H7 (cell line): ENCODE results near the gene SNRNP70. TPM values are rescaled to one million over a fixed set of nuclear protein-coding genes. Genes with fewer than 3 reads are reported as not detected.

Experiments
- total RNA-seq: library from RNA; depleted of rRNA; stranded (reverse); fragments of >200 nt; shearing (Covaris generic); gene quantifications from 2 replicates; pipeline ENCODE4 v1.2.3, GENCODE V29; 2014; rRNA removed

The SNRNP70 gene
- total RNA-seq, 1 experiment from 2014 or later, result 397 TPM

Other genes starting within 250 kb of the SNRNP70 start
- 9.9 and 18.0 TPM in 2 replicates for gene HSD17B14, start 249.0 kb upstream of the SNRNP70 start, total RNA-seq
- 20.6 and 25.6 TPM in 2 replicates for gene PLEKHA4, start 216.8 kb upstream of the SNRNP70 start, total RNA-seq
- 20.3 and 21.6 TPM in 2 replicates for gene PPP1R15A, start 213.0 kb upstream of the SNRNP70 start, total RNA-seq
- 0.52 and 1.1 TPM in 2 replicates for gene TULP2, start 186.7 kb upstream of the SNRNP70 start, total RNA-seq
- gene NUCB1, start 185.1 kb upstream of the SNRNP70 start, total RNA-seq, result 173 and 203 TPM in 2 replicates
- not detected in 2 replicates for gene DHDH, start 151.8 kb upstream of the SNRNP70 start, total RNA-seq
- gene BAX, start 130.6 kb upstream of the SNRNP70 start, total RNA-seq, result 57.8 and 72.6 TPM in 2 replicates
- 2,437 and 3,282 TPM in 2 replicates for gene FTL, start 120.1 kb upstream of the SNRNP70 start, total RNA-seq
- gene GYS1, start 92.1 kb upstream of the SNRNP70 start, total RNA-seq, result 35.2 and 50.2 TPM in 2 replicates
- 256 and 327 TPM in 2 replicates for gene RUVBL2, start 91.6 kb upstream of the SNRNP70 start, total RNA-seq
- not detected in 2 replicates for gene LHB, start 68.4 kb upstream of the SNRNP70 start, total RNA-seq
- gene CGB3, start 61.1 kb upstream of the SNRNP70 start, total RNA-seq, result not detected in 2 replicates
- gene CGB2, start 53.6 kb upstream of the SNRNP70 start, total RNA-seq, result 1.4 TPM in 1 of 2 replicates, not detected in the other
- gene CGB1, start 48.6 kb upstream of the SNRNP70 start, total RNA-seq, result not detected in 2 replicates
- not detected in 2 replicates for gene CGB5, start 41.6 kb upstream of the SNRNP70 start, total RNA-seq
- not detected in 2 replicates for gene CGB8, start 36.3 kb upstream of the SNRNP70 start, total RNA-seq
- not detected in 2 replicates for gene CGB7, start 27.7 kb upstream of the SNRNP70 start, total RNA-seq
- gene NTF4, start 20.6 kb upstream of the SNRNP70 start, total RNA-seq, result 0.81 and 1.2 TPM in 2 replicates
- not detected in 2 replicates for gene KCNA7, start 12.8 kb upstream of the SNRNP70 start, total RNA-seq
- gene LIN7B, start 28.9 kb downstream of the SNRNP70 start, total RNA-seq, result 2.2 and 4.1 TPM in 2 replicates
- 1.4 and 3.2 TPM in 2 replicates for gene C19orf73, start 33.7 kb downstream of the SNRNP70 start, total RNA-seq
- 21.1 and 23.6 TPM in 2 replicates for gene PPFIA3, start 34.1 kb downstream of the SNRNP70 start, total RNA-seq
- gene HRC, start 69.9 kb downstream of the SNRNP70 start, total RNA-seq, result 0.45 and 0.81 TPM in 2 replicates
- gene TRPM4, start 72.3 kb downstream of the SNRNP70 start, total RNA-seq, result 10.2 and 12.8 TPM in 2 replicates
- gene SLC6A16, start 239.7 kb downstream of the SNRNP70 start, total RNA-seq, result 0.24 and 4.3 TPM in 2 replicates
- 0.44 TPM in 1 of 2 replicates, not detected in the other for gene CD37, start 250.0 kb downstream of the SNRNP70 start, total RNA-seq